GM18526 (cell line): ENCODE measurements around the gene EGR4.

Source experiments
- POLR2A ChIP-seq: IDR thresholded peaks from 3 replicates; pipeline ENCODE4 v1.6.1; 2011; ENCODE audit not compliant: insufficient read length; ENCODE audit errors: extremely low read depth

The EGR4 gene

DNA sequence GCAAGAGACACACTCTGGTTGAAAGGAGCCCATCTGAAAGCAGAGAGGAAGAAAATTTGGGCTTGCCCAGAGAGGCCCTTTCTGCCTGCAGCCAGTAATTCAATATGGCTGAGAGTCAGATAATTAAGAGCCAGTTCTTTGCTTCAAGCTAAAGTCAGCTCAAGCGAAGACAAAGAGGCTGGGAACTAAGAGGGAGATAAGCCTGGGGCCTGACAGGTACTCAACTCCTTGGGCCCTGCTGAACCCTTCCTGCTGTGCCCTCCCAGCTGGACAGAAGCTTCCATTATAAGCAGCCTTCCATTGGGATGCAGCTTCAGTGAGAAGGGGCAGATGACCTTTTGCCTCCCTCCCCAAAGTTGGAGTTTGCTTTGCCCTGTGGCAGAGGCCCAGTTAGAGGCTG is 21.1 kb downstream of the EGR4 start:
- TF ChIP-seq POLR2A = no peak

DNA sequence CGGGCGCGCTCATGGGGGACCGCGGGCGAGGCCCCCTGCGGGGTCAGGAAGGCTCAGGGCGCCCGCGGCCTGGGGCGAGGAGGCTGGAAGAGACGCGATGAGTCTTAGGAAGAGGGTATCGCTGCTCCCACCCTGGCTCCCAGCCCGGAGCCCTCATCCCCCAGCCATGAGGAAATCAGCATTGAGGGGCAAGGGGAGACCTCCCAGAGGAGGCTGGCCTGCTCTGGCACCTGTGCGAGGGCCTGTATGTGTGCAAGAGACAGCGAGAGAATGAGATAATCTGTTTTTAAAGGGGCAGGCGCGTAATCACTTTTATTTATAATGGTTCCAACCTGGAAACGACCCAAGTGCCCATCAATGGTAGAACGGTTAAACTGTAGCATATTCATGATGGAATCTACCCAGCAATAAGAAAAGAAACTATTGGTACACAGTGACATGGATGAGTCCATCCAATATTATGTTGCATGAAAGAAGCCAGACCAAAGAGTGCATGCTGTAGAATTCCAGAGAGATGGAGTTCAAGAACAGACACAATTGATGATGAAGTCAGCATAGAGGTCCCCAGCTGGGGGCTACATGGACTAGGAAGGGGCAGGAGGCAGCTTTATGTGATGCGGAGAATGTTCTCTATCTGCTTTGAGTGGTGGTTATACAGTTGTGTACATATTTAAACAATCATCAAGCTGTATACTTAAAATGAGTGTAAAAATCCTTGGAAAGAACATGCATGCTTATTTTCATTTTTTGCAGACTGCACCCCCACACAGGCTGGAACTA is 23.5 kb downstream of the EGR4 start:
- TF ChIP-seq POLR2A = no peak

DNA sequence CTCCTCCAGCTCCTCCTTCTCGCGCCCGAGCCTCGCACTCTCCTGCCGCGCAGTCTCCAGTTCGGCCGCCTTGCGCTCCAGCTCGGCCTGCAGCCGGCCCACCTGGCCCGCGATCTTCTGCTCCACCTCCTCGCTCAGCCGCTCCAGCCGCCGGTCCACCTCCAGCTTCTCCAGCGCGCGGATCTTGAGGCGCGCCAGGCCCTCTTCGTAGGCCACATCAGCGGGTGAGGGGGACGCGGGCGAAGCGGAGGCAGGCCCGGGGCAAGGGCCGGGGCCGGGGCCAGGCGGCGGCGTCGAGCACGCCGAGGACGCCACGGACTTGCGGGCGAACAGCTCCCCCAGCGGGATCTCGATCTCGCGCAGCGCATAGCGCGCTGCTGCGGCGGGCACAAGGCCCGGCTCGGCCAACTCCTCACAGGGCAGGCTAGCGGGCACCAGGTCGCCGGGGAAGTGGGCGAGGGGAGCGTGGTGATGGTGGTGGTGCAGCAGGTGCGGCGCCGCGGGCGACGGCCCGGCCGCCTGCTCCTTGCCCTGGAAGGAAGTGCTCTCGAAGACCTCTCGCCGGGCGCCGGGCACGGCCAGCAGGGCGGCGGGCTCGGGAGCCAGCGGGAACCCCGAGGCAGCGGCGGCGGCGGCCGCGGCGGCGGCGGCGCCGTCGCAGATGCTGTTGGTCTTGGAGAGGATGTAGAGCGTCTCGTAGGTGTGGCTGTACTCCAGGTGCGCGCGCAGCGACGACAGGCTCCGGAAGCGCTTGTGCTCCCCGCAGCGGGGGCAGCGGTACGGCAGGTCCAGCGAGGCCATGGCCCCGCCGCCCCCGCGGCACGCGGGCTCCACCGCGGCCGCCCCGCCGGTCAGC is 24.3 kb downstream of the EGR4 start:
- no peak for TF ChIP-seq POLR2A

DNA sequence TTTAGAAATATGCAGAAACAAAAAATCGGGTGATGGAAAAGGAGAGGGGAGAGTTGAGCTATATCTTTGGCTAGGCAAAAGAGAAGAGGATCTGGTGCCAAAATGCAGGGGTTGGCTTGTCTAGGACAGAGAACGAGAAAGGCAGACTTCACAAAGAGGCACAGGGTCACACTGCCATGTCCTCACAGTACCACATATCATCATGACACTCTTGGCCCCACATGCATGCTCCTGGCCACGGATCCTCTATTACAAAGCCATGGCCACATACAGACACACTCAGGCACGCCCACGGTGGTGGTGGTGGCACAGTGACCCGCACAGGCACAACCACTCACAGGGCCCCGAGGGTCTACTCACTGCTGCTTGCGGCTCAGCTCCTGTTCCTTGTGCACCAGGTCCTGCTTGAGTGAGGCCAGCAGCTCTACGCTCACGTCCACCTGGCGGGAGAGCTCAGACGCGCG is 24.9 kb downstream of the EGR4 start:
- no peak for TF ChIP-seq POLR2A

DNA sequence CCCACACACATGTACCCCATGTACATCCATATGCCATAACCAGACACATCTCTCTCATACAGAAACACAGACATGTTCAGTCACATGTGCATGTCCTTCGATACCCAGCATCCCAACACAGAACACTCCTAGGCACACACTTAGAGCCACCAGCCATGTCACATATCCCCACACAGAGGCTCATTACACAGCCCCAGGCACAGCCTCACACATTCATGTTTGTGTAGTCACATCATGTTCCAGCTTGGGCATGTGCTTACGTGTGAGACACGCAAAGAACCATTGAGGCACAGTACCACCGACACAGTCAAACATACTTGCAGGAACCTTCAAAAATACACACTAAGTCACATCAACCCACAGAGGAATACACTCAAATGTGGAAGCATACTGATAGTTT is 26.3 kb downstream of the EGR4 start:
- TF ChIP-seq POLR2A = no peak

DNA sequence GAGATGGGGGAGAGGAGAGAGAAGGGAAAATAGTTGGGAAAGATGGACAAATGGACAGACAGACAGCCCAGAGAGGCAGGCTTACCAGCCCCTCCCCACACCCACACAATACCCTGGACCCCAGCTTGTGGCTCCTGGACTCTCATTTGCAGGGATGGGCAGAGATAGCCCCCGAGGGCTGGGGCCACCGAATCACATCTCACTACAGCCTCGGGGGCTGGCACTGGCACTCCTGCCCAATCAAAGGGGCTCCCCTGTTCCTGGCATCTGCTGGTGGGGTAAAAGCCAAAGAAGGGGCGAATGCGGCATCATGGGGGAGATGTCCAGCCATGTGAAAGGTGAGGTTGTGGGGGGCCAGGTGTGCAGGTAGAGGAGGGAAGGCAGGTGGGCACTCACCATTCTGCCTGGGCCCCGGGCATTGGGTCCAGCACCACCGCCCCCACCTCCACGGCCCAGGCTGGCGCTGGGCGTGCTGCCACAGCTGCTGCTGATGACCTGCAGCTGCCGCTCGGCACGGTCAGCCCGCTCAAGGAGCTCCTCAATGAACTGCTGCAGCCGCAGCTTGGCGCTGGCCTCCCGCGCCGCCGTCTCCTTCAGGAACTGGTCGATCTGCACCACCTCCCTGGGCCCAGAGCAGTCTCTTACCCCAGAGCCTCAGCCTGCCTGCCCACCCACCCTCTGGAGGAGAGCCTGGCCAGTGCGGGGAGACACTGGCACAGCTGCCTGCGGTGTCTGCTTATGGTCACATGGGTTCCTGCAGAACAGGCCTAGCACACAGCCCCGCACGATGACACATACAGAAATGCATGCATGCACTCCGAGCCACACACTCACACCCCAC is 27.1 kb downstream of the EGR4 start:
- TF ChIP-seq POLR2A = no peak

DNA sequence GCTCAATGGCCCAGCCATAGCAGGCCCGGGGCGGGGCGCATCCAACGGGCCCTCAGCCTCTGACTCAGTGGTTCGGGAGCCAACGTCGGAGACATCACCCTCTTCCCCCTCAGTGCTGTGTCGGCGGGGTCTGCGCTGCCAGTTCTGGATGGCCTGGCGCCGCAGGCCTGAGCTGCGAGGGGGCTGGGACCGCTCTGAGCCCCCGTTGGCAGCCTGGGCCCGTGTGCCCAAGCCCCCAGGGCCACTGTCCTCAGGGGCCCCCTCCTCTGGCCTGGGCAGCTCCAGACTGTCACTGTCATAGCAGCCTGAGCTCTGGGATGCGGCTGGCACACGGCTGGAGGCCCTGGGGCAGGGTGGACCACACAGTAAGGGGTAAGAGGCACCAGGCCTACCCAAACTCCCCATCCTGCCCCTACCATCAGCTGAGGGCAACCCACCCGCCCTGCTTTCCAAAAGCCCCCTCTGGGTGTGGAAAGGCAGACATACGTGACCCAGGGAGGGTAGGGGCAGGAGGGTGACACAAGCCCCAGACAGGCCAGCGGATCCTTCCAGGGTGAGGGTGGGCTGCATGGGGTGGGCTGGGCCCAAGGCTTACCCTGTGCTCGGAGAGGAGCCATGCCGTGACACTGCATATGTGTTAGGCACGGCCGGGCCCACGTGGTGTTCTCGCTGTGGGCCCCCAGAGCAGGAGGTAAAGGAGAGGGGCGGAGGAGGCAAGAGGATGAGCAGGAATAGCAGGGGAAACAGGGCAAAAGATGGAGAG is 27.9 kb downstream of the EGR4 start:
- no peak for TF ChIP-seq POLR2A

DNA sequence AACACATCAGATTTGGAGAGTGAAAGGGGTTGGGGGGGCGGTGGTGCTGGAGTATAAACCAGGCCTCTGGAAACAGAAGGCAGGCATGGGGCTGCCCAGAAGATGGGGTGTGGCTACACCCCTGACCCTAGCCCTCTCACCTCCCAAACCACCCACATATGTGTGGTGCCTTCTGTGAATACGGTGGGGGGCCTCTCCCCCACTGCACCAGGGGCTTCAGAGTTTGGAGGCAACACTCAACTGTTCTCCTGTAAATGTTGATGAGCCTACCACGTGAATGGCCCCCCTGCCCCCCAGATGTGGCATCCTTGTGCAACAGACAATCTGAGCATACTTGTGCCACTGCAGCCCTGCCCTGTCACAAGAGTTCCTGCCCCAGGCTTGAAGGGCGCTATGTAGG is 28.6 kb downstream of the EGR4 start:
- no peak for TF ChIP-seq POLR2A

DNA sequence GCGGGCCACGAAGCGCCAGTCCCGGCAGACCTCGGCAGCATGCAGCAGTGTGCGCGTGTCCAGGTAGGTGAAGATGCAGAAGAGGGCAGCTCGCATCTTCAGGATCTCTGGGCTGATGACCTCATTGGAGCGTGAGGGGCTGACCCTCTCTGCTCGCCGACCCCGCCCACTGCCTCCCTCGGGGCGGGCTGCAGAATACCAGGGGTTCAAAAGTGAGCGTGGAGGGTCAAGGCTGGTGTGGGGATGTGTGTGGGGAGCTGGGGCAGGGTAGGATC is 29.1 kb downstream of the EGR4 start:
- no peak for TF ChIP-seq POLR2A

DNA sequence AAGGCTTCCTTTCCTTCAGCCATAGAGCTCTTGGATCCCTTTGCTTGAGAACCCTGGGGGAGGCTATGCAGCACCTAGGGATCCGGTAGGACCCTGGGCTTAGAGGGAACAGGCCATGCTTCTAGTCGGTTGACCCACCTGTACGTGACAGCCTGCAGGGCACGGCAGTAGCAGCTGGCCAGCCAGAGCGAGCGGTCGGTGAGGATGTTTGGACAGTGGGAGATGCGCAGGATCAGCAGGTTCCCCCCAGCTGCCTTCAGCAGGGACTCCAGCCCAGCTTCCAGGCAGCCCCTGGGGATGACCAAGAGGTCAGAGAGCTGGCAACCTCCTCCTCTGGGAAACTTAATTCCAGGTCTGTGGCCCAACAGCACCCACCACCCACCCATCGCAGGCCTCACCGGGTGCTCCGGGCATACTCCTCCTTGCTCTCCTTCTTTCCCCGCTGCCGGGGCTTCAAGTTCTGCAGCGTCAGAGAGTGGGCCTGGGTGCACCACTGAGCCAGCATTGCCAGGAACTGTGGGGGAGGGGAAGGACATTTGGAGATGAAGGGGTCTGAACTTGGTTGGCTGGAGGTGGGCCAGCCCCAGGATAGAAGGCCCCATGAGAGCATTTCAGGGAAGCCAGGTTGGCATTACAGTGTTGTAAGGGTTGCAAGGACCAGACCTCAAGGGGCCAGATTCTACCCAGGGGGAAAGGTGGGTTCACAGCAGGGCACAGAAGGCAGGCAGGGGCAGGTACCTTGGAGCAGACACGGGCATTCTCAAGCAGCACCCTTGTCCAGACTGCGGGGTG is 29.6 kb downstream of the EGR4 start:
- TF ChIP-seq POLR2A = no peak

DNA sequence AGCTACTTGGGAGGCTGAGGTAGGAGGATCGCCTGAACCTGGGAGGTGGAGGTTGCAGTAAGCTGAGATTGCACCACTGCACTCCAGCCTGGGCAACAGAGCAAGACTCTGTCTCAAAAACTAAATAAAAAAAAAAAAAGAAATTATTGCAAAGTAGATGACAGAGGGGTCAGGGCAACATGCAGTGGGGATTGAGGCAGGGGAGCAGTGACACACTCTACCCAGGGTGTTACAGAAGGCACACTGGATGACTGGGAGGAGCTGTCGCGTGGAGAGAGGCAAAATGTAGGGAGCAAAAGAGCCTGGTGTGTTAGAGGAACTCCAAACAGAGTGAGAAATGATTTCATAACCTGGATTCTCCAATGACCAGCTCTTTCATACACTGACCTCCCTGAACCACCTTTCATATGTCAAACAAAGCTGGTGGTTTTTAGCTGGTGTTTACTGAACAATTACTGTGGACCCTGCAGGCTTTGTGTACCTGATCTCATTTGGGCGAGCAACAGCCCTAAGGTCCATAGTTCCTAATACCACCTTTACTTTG is 31.2 kb downstream of the EGR4 start:
- TF ChIP-seq POLR2A = no peak

DNA sequence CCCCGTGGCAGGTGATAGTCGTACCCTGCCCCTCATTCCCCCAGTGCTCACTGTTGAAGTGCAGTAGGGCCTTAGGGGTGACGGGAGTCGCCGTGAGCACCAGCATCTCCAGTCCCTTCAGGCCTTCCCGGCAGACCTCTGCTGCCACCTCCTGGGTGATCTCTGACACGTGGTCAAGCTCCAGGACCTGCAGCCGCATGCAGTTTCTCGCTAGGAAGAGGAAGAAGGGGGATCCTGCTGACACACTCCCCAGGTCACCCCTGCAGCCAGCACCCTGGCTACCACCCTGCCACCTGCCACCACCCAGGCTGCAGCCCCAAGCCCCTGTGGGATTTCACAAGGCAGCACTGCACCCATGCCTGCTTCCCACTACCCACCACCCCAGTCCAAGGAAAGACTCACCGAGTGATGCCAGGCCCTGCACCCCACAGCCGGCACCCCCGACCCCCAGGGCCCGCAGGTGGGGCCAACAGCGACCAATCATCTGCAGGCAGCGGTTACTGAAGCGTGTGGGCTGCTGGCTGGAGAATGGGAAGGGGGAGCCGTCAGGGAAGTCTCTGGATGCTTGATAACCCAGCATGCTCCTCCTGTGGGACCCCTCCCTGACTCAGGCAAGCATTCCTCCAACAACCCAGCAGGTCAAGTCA is 32.9 kb downstream of the EGR4 start:
- no peak for TF ChIP-seq POLR2A

DNA sequence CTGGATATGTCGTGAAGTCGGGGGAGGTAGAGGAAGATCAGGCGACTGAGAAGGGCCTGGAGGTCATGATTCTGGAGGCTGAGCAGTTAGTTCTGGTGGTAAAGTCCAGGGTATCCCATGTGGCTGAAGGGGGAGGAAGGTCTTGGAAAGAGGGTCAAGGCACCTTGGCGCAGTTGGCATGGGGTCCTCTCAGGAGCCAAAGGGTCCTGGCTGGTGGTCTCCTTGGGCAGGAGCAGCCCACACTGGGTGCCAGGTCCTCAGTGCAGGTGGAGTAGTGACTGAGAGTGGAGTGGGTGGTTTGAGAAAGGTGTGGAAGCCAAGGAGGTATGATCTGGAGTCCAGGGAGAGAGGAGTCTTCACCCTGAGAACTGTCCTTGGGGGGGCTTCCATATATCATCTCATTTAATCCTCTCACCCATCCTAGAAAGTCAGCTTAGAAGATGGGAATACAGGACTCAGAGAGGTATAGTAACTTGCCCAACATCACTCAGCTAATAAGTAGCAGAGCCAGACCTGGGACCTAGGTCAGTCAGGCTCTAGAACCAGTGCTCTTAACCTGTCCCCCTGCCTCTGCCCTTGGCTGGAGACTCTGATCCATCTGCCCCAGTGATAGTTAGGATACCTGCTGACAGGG is 33.5 kb downstream of the EGR4 start:
- TF ChIP-seq POLR2A = no peak
